OCI-LY7 (cell line): Measurements from ENCODE around the gene NARS2. TPM values are rescaled to one million over a fixed set of nuclear protein-coding genes. Genes with fewer than 3 reads are reported as not detected.

ENCODE experiments used
- BruUV-seq: library from RNA; stranded (reverse); fragments of 400-500 nt; replicated peaks from 2 replicates; lab custom pipeline; 2021; lab: Mats Ljungman, UMichigan
- CTCF ChIA-PET: fragments of 300-600 bp; sonication (Branson Sonifier 250); formaldehyde crosslinking; loops from one replicate; lab custom pipeline; 2022; ENCODE audit warnings: antibody characterized with exemption; ENCODE audit not compliant: unreplicated experiment; lab: Charles Lee
- POLR2A ChIA-PET: fragments of 300-600 bp; sonication (Branson Sonifier 250); formaldehyde crosslinking; loops from one replicate; lab custom pipeline; 2022; ENCODE audit warnings: antibody characterized with exemption; lab: Charles Lee
- DNase-seq: peaks from one replicate; pipeline ENCODE4 v3.0.0-alpha.2; 2015; ENCODE audit warnings: low spot score
- H2AFZ ChIP-seq: fragments of 200-600 bp; sonication (generic), shearing (Covaris generic); 2 replicates; pipeline ENCODE4 v1.6.1; 2014; ENCODE audit warnings: mild to moderate bottlenecking, antibody characterized with exemption, low read length, moderate library complexity
- H3K27ac ChIP-seq: fragments of 200-600 bp; sonication (generic); 2 replicates; pipeline ENCODE4 v1.5.1; 2014; ENCODE audit warnings: mixed run types, low read depth, mild to moderate bottlenecking, moderate library complexity, low read length, inconsistent platforms; ENCODE audit not compliant: poor library complexity, severe bottlenecking
- H3K36me3 ChIP-seq: fragments of 200-600 bp; sonication (generic); 2 replicates; pipeline ENCODE4 v1.6.1; 2014; ENCODE audit warnings: mild to moderate bottlenecking, antibody characterized with exemption, low read length, moderate library complexity, mixed read lengths; ENCODE audit not compliant: insufficient read depth
- H3K4me1 ChIP-seq: fragments of 200-600 bp; sonication (generic); 2 replicates; pipeline ENCODE4 v1.5.1; 2014; ENCODE audit warnings: mild to moderate bottlenecking, low read length; ENCODE audit not compliant: insufficient read depth, poor library complexity, severe bottlenecking
- H3K4me2 ChIP-seq: fragments of 200-600 bp; sonication (generic); 2 replicates; pipeline ENCODE4 v1.6.1; 2014; ENCODE audit warnings: mild to moderate bottlenecking, low read length
- H3K4me3 ChIP-seq: fragments of 200-600 bp; sonication (generic); 2 replicates; pipeline ENCODE4 v1.5.1; 2014; ENCODE audit warnings: mild to moderate bottlenecking, low read depth, low read length; ENCODE audit not compliant: poor library complexity, severe bottlenecking
- H3K79me2 ChIP-seq: fragments of 200-600 bp; sonication (generic); 2 replicates; pipeline ENCODE4 v1.6.1; 2016; ENCODE audit warnings: low read depth, mild to moderate bottlenecking, low read length, moderate library complexity, mixed read lengths; ENCODE audit not compliant: insufficient read depth
- H3K9me2 ChIP-seq: fragments of 200-600 bp; sonication (generic); 2 replicates; pipeline ENCODE4 v1.6.1; 2016; ENCODE audit warnings: mild to moderate bottlenecking, low read length, mixed read lengths; ENCODE audit not compliant: insufficient read depth
- H3K9me3 ChIP-seq: fragments of 200-600 bp; sonication (generic); 2 replicates; pipeline ENCODE4 v1.6.1; 2014; ENCODE audit warnings: mild to moderate bottlenecking, mixed run types, low read length, mixed read lengths
- H4K20me1 ChIP-seq: fragments of 200-600 bp; sonication (generic); 2 replicates; pipeline ENCODE4 v1.6.1; 2014; ENCODE audit warnings: mild to moderate bottlenecking, antibody characterized with exemption, low read length, moderate library complexity, mixed read lengths; ENCODE audit not compliant: insufficient read depth
- EZH2phosphoT487 ChIP-seq: fragments of 200-600 bp; sonication (generic); IDR thresholded peaks from 2 replicates; pipeline ENCODE4 v1.6.1; 2018; ENCODE audit warnings: low read depth, borderline replicate concordance, mild to moderate bottlenecking, mixed run types, antibody characterized with exemption, low read length, moderate library complexity, mixed read lengths
- intact Hi-C: fragments of 100-400 bp; cut with micrococcal nuclease; formaldehyde crosslinking; loops from one replicate; pipeline ENCODE4 v1.10.0; 2022; ENCODE audit not compliant: unreplicated experiment
- total RNA-seq, 2 experiments: library from RNA; depleted of rRNA in 1 of 2; stranded (reverse); fragments of >200 nt in 1 of 2; shearing (Covaris generic) in 1 of 2; gene quantifications; 2 replicates each; pipeline ENCODE4 v1.2.3, GENCODE V29; 2014 to 2022
- TF ChIP-seq, protein P1 (sequence below): fragments of 200-600 bp; sonication (generic); conservative IDR thresholded peaks from 2 replicates; pipeline ENCODE4 v1.5.1; 2014; ENCODE audit warnings: mild to moderate bottlenecking, antibody characterized with exemption, low read length, moderate library complexity, mixed read lengths

The NARS2 gene
- total RNA-seq, 2 experiments from 2014 or later: 28.1 to 29.2 TPM

GRCh38 chr11:78573271-78573670 lies 1.4 kb downstream of the NARS2 start:
- no TSS peak for BruUV-seq
- no peaks in the 10 kb centered on the region for H3K9me3 ChIP-seq
- DNase-seq: no peak
- H3K36me3 ChIP-seq: peaks cover 45% of the 10 kb centered on the region
- peak overlapping the region; percentile 89 for H3K4me2 ChIP-seq
- POLR2A ChIA-PET: interaction anchor here (0.6 to 2.3 kb wide), 5 partner anchors 9 to 1696 kb away, joined by 3 to 10 read pairs (median 4); partner anchors contain the start of gene GAB2
- peak overlapping the region; percentile 92 for H3K4me3 ChIP-seq
- no peaks in the 10 kb centered on the region for H4K20me1 ChIP-seq
- TF ChIP-seq EZH2phosphoT487: no peak
- TF ChIP-seq, protein P1, sequence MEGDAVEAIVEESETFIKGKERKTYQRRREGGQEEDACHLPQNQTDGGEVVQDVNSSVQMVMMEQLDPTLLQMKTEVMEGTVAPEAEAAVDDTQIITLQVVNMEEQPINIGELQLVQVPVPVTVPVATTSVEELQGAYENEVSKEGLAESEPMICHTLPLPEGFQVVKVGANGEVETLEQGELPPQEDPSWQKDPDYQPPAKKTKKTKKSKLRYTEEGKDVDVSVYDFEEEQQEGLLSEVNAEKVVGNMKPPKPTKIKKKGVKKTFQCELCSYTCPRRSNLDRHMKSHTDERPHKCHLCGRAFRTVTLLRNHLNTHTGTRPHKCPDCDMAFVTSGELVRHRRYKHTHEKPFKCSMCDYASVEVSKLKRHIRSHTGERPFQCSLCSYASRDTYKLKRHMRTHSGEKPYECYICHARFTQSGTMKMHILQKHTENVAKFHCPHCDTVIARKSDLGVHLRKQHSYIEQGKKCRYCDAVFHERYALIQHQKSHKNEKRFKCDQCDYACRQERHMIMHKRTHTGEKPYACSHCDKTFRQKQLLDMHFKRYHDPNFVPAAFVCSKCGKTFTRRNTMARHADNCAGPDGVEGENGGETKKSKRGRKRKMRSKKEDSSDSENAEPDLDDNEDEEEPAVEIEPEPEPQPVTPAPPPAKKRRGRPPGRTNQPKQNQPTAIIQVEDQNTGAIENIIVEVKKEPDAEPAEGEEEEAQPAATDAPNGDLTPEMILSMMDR: no peak
- intact Hi-C loops: loop anchor here (5.0 kb wide), 1 partner anchor 436 kb away; the partner anchor contains the start of gene ALG8
- H3K27ac ChIP-seq: no peak overlapping the region
- H3K79me2 ChIP-seq: peaks cover 25% of the 10 kb centered on the region
- H3K9me2 ChIP-seq: no peaks in the 10 kb centered on the region
- no peak overlapping the region for H2AFZ ChIP-seq
- CTCF ChIA-PET: interaction anchor here (0.7 to 1.6 kb wide), 2 partner anchors 9 to 41 kb away, joined by 3 to 6 read pairs; no protein-coding TSS in a partner anchor
- peaks cover 19% of the 10 kb centered on the region for H3K4me1 ChIP-seq

GRCh38 chr11:78572394-78572793 lies 2.3 kb downstream of the NARS2 start:
- Histone ChIP-seq H3K4me2 (peak overlapping the region; percentile 89), H3K27ac (no peak overlapping the region), H3K36me3 (peaks cover 53% of the 10 kb centered on the region), H4K20me1 (no peaks in the 10 kb centered on the region), H3K4me3 (peak overlapping the region; percentile 92), H3K9me2 (no peaks in the 10 kb centered on the region), H3K9me3 (no peaks in the 10 kb centered on the region), H3K4me1 (peaks cover 27% of the 10 kb centered on the region), H3K79me2 (peaks cover 26% of the 10 kb centered on the region), H2AFZ (no peak overlapping the region)
- CTCF ChIA-PET: no interaction called here
- no peak for TF ChIP-seq EZH2phosphoT487
- TF ChIP-seq, protein P1: no peak
- POLR2A ChIA-PET: interaction anchor here (1.2 kb wide), 1 partner anchor 345 kb away, joined by 5 read pairs; no protein-coding TSS in a partner anchor
- BruUV-seq: no TSS peak
- intact Hi-C loops: loop anchor here (5.0 kb wide), 1 partner anchor 435 kb away; the partner anchor contains the start of gene ALG8
- DNase-seq: no peak

DNA sequence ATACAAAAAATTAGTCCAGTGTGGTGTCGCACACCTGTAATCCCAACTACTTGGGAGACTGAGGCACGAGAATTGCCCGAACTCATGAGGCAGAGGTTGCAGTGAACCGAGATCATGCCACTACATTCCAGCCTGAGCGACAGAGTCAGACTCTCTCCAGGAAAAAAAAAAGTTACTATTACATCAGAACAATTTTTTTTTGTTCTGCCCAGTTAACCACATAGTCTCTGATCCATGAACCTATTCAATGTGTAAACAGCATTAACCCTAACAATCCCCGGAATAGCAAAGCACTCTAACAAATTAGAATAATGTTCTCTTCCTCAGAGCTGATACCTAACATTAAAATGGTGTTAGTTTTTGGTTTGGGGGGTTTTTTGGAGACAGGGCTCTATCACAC lies 4.6 kb downstream of the NARS2 start:
- Histone ChIP-seq H3K9me2 (no peaks in the 10 kb centered on the region), H3K36me3 (peaks cover 76% of the 10 kb centered on the region), H3K4me3 (no peak overlapping the region), H3K4me2 (no peak overlapping the region), H2AFZ (no peak overlapping the region), H3K4me1 (peaks cover 31% of the 10 kb centered on the region), H3K9me3 (no peaks in the 10 kb centered on the region), H3K79me2 (peaks cover 32% of the 10 kb centered on the region), H4K20me1 (no peaks in the 10 kb centered on the region), H3K27ac (no peak overlapping the region)
- no TSS peak for BruUV-seq
- intact Hi-C loops: loop anchor here (5.0 kb wide), 1 partner anchor 433 kb away; the partner anchor contains the start of gene ALG8
- ChIA-PET POLR2A (no interaction called here), CTCF (no interaction called here)
- DNase-seq: no peak
- TF ChIP-seq, protein P1: no peak
- TF ChIP-seq EZH2phosphoT487: no peak
